B cell (primary cell): Measurements from ENCODE around the gene SCN1A. TPM values are rescaled to one million over a fixed set of nuclear protein-coding genes. Genes with fewer than 3 reads are reported as not detected.
"Not testable (repeated sequence)": the region's sequence is repeated elsewhere in the genome, so short reads cannot be mapped to it uniquely, and the experiment has no call there.

Source experiments
- ATAC-seq: fragments of 200-7000 bp; cut with Tn5 transposase; one replicate; pipeline ENCODE4 v1.10.0; 2021; ENCODE audit warnings: low read depth, mild to moderate bottlenecking, moderate number of reproducible peaks, moderate library complexity
- CTCF ChIA-PET: fragments of 350-600 bp; sonication (Branson Sonifier 250); formaldehyde crosslinking; loops from one replicate; lab custom pipeline; 2021; ENCODE audit warnings: antibody characterized with exemption, inconsistent platforms; lab: Charles Lee
- POLR2A ChIA-PET: fragments of 350-600 bp; sonication (Branson Sonifier 250); formaldehyde crosslinking; loops from one replicate; lab custom pipeline; 2021; ENCODE audit warnings: antibody characterized with exemption; lab: Charles Lee
- DNase-seq: peaks from one replicate; pipeline ENCODE4 v3.0.0; 2013
- H2AFZ ChIP-seq: 2 replicates; pipeline ENCODE4 v1.6.1; 2012; ENCODE audit warnings: mild to moderate bottlenecking, low read depth, low read length; ENCODE audit not compliant: insufficient read depth, poor library complexity, severe bottlenecking
- H3K27ac ChIP-seq, 2 donors: 1 replicate in 1 of 2; 2 replicates in 1 of 2; pipeline ENCODE4 v1.5.1; 2012 to 2013; ENCODE audit warnings: low read length in 2 of 2, mild to moderate bottlenecking in 2 of 2, moderate library complexity in 1 of 2
- H3K27me3 ChIP-seq, 4 experiments: fragments of 200-600 bp in 1 of 4; sonication (generic) in 1 of 4; replicated peaks in 1 of 4; 1 replicate in 2 of 4; 2 replicates in 2 of 4; pipeline versions ENCODE4 v1.6.1 to v1.7.0; 2013 to 2016; ENCODE audit warnings: low read length in 3 of 4, mild to moderate bottlenecking in 2 of 4, mixed read lengths in 1 of 4, moderate library complexity in 1 of 4; ENCODE audit not compliant: insufficient read depth in 4 of 4, control insufficient read depth in 3 of 4; ENCODE audit errors: control extremely low read depth in 1 of 4
- H3K36me3 ChIP-seq, 2 experiments: replicated peaks in 1 of 2; 1 replicate in 1 of 2; 2 replicates in 1 of 2; pipeline versions ENCODE4 v1.6.1 to v1.7.1; 2013; ENCODE audit warnings: low read length in 1 of 2; ENCODE audit not compliant: insufficient read depth in 2 of 2, control insufficient read depth in 1 of 2; ENCODE audit errors: control extremely low read depth in 1 of 2, extremely low read depth in 1 of 2
- H3K4me1 ChIP-seq, 2 donors: fragments of 200-600 bp in 1 of 2; sonication (generic) in 1 of 2; 1 replicate in 1 of 2; 2 replicates in 1 of 2; pipeline versions ENCODE4 v1.5.1 to v1.6.1; 2013 to 2017; ENCODE audit warnings: low read length in 2 of 2; ENCODE audit not compliant: control insufficient read depth in 2 of 2, insufficient read depth in 2 of 2
- H3K4me2 ChIP-seq: replicated peaks from 2 replicates; pipeline ENCODE3; 2012; ENCODE audit warnings: mild to moderate bottlenecking, low read depth, low read length; ENCODE audit not compliant: poor library complexity, severe bottlenecking
- H3K4me3 ChIP-seq, 5 experiments: fragments of 200-600 bp in 1 of 5; sonication (generic) in 1 of 5; 1 replicate in 3 of 5; 2 replicates in 2 of 5; pipeline versions ENCODE4 v1.5.1 to v1.7.0; 2011 to 2016; ENCODE audit warnings: low read length in 4 of 5, mild to moderate bottlenecking in 4 of 5, low read depth in 2 of 5, control low read depth in 1 of 5, moderate library complexity in 1 of 5; ENCODE audit not compliant: insufficient read depth in 1 of 5; ENCODE audit errors: control extremely low read depth in 1 of 5, extremely low read depth in 1 of 5
- H3K79me2 ChIP-seq: fragments of 200-600 bp; sonication (generic); one replicate; pipeline ENCODE4 v1.6.0; 2016; ENCODE audit warnings: low read length; ENCODE audit not compliant: control insufficient read depth, insufficient read depth
- H3K9ac ChIP-seq: fragments of 200-600 bp; sonication (generic); 2 replicates; pipeline ENCODE4 v1.6.1; 2017; ENCODE audit warnings: mild to moderate bottlenecking, low read length, moderate library complexity
- H3K9me3 ChIP-seq, 3 donors: one replicate each; pipeline versions ENCODE4 v1.6.1 to v1.7.1; 2013; ENCODE audit warnings: low read length in 2 of 3; ENCODE audit not compliant: control insufficient read depth in 2 of 3, insufficient read depth in 1 of 3; ENCODE audit errors: control extremely low read depth in 1 of 3
- H4K20me1 ChIP-seq: 2 replicates; pipeline ENCODE4 v1.6.0; 2012; ENCODE audit warnings: mild to moderate bottlenecking, low read length; ENCODE audit not compliant: insufficient read depth, control insufficient read depth, poor library complexity, severe bottlenecking
- H3K27ac Mint-ChIP-seq: one replicate; pipeline ENCODE4 v1.8.0; 2021; ENCODE audit warnings: mixed read lengths
- H3K27me3 Mint-ChIP-seq: one replicate; pipeline ENCODE4 v1.8.0; 2021; ENCODE audit warnings: mixed read lengths
- H3K4me1 Mint-ChIP-seq: one replicate; pipeline ENCODE4 v1.8.0; 2021; ENCODE audit warnings: mixed read lengths
- H3K4me3 Mint-ChIP-seq: one replicate; pipeline ENCODE4 v1.8.0; 2021; ENCODE audit warnings: mixed read lengths
- H3K9me3 Mint-ChIP-seq: one replicate; pipeline ENCODE4 v1.8.0; 2022; ENCODE audit warnings: mixed read lengths; ENCODE audit not compliant: insufficient read depth
- EZH2 ChIP-seq: IDR thresholded peaks from 2 replicates; pipeline ENCODE4 v1.6.1; 2012; ENCODE audit warnings: borderline replicate concordance, low read depth, mild to moderate bottlenecking, moderate library complexity, low read length; ENCODE audit not compliant: insufficient read depth, poor library complexity, severe bottlenecking
- WGBS: methylation state at CpG from one replicate; pipeline ENCODE4 v1.1.5; 2013; ENCODE audit warnings: missing lambda C conversion rate; ENCODE audit not compliant: insufficient coverage; 5-methylcytosine and 5-hydroxymethylcytosine counted together
- intact Hi-C: fragments of 100-400 bp; cut with micrococcal nuclease; formaldehyde crosslinking; loops from one replicate; pipeline ENCODE4 v1.10.0; 2022
- polyA plus RNA-seq: library from polyadenylated mRNA; depleted of rRNA; stranded (reverse); fragments of >200 nt; gene quantifications from 2 replicates; pipeline ENCODE4 v1.2.3, GENCODE V29; 2012
- total RNA-seq, 2 donors: library from RNA; stranded (reverse); fragments of 120-200 nt in 1 of 2; gene quantifications; 1 replicate in 1 of 2; 2 replicates in 1 of 2; pipeline versions ENCODE4 v1.2.3 to v1.2.4, GENCODE V29; 2013 to 2022
- TF ChIP-seq, protein P1 (sequence below): fragments of 200-600 bp; IDR thresholded peaks from one replicate; pipeline ENCODE4 v1.8.0; 2022; ENCODE audit warnings: antibody characterized with exemption, mild to moderate bottlenecking

SCN1A gene
- total and polyA plus RNA-seq, 2 donors (not counting 1 experiment from before 2014, with no cell fraction given) = not detected

GRCh38 chr2:166140475-166140874 is 12.7 kb upstream of the SCN1A start:
- H3K79me2 ChIP-seq = no peaks in the 10 kb centered on the region
- H3K27me3 Mint-ChIP-seq = peaks cover 3% of the 10 kb centered on the region
- H3K9me3 Mint-ChIP-seq = no peaks in the 10 kb centered on the region
- no peak overlapping the region for H3K27ac ChIP-seq
- no peak overlapping the region for H3K4me2 ChIP-seq
- no peak overlapping the region for H3K27ac Mint-ChIP-seq
- no peaks in the 10 kb centered on the region for H3K27me3 ChIP-seq
- H3K4me3 ChIP-seq = no peak overlapping the region
- TF ChIP-seq, protein P1, sequence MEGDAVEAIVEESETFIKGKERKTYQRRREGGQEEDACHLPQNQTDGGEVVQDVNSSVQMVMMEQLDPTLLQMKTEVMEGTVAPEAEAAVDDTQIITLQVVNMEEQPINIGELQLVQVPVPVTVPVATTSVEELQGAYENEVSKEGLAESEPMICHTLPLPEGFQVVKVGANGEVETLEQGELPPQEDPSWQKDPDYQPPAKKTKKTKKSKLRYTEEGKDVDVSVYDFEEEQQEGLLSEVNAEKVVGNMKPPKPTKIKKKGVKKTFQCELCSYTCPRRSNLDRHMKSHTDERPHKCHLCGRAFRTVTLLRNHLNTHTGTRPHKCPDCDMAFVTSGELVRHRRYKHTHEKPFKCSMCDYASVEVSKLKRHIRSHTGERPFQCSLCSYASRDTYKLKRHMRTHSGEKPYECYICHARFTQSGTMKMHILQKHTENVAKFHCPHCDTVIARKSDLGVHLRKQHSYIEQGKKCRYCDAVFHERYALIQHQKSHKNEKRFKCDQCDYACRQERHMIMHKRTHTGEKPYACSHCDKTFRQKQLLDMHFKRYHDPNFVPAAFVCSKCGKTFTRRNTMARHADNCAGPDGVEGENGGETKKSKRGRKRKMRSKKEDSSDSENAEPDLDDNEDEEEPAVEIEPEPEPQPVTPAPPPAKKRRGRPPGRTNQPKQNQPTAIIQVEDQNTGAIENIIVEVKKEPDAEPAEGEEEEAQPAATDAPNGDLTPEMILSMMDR = no peak
- TF ChIP-seq EZH2 = no peak
- H3K36me3 ChIP-seq = no peaks in the 10 kb centered on the region
- H3K9me3 ChIP-seq = no peaks in the 10 kb centered on the region
- intact Hi-C loops = no loop called here
- no CpG with 5 or more reads among the region's 7 CpGs for WGBS
- DNase-seq (no peak), ATAC-seq (no peak)
- no peak overlapping the region for H3K4me3 Mint-ChIP-seq
- H2AFZ ChIP-seq = no peak overlapping the region
- ChIA-PET POLR2A (no interaction called here), CTCF (no interaction called here)
- H3K9ac ChIP-seq = no peak overlapping the region
- no peaks in the 10 kb centered on the region for H3K4me1 Mint-ChIP-seq
- H3K4me1 ChIP-seq = no peaks in the 10 kb centered on the region
- H4K20me1 ChIP-seq = no peaks in the 10 kb centered on the region

DNA sequence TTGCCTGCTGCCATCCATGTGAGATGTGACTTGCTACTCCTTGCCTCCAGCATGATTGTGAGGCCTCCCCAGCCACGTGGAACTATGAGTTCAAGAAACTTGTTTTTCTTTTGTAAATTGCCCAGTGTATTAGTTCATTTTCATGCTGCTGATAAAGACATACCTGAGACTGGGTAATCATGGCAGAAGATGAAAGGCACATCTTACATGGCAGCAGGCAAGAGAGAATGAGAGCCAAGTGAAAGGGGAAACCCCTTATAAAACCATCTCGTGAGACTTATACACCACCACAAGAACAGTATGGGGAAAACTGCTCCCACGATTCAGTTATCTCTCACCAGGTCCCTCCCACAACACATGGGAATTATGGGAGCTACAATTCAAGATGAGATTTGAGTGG is 11.7 kb upstream of the SCN1A start:
- H3K9me3 ChIP-seq, H3K27ac ChIP-seq, H3K27me3 Mint-ChIP-seq, H3K4me3 Mint-ChIP-seq, ATAC-seq, H2AFZ ChIP-seq, H3K4me3 ChIP-seq, H3K27me3 ChIP-seq, DNase-seq, H3K27ac Mint-ChIP-seq, H3K36me3 ChIP-seq, H3K9me3 Mint-ChIP-seq, H3K4me1 ChIP-seq, H3K4me1 Mint-ChIP-seq, POLR2A ChIA-PET, H3K4me2 ChIP-seq, H4K20me1 ChIP-seq, H3K9ac ChIP-seq, intact Hi-C loops, H3K79me2 ChIP-seq, CTCF ChIA-PET: not testable (repeated sequence)
- 75% methylated on average over 1 of the region's 3 CpGs for WGBS
